Measurements from ENCODE around the gene ZFPM1. TPM values are rescaled to one million over a fixed set of nuclear protein-coding genes. Genes with fewer than 3 reads are reported as not detected.

Gene ZFPM1
- 6.8 TPM for total RNA-seq (ENCODE audit: unreplicated experiment)
- long read RNA-seq, partial matches to known transcripts = 0 of 1 reads
- long read RNA-seq, other reads (novel, unspliced or antisense) = 1 of 1 reads

GRCh38 chr16:88453217-88453531 is at the start of gene ZFPM1:
Gene ZFPM1 (plus strand): TSS chr16:88453280. CDS start chr16:88453639, 359 bp downstream.
- Mint-ChIP-seq H3K36me3 (ENCODE audit: low read depth, unreplicated experiment) (no peaks in the 10 kb centered on the region), H3K4me3 (ENCODE audit: unreplicated experiment) (peak within 1 kb of the TSS; percentile 87), H3K27ac (ENCODE audit: unreplicated experiment) (no peak within 1 kb of the TSS), H3K27me3 (ENCODE audit: unreplicated experiment) (peaks cover 5% of the 10 kb centered on the region), H3K9me3 (ENCODE audit: unreplicated experiment) (no peaks in the 10 kb centered on the region), H3K4me1 (ENCODE audit: unreplicated experiment) (peaks cover 7% of the 10 kb centered on the region)
- no peak for TF ChIP-seq CTCF (IDR thresholded peaks at IDR 0.05; ENCODE audit: unreplicated experiment)
- no peak for DNase-seq (ENCODE audit: low spot score)

- peaks cover 11% of the 10 kb centered on the region for H3K27me3 Mint-ChIP-seq (ENCODE audit: unreplicated experiment)
- no peak overlapping the region for H3K27ac Mint-ChIP-seq (ENCODE audit: unreplicated experiment)
- no peak overlapping the region for H3K4me3 Mint-ChIP-seq (ENCODE audit: unreplicated experiment)
- H3K9me3 Mint-ChIP-seq (ENCODE audit: unreplicated experiment) = no peaks in the 10 kb centered on the region
- DNase-seq (ENCODE audit: low spot score) = no peak
- H3K4me1 Mint-ChIP-seq (ENCODE audit: unreplicated experiment) = no peaks in the 10 kb centered on the region
- TF ChIP-seq CTCF (IDR thresholded peaks at IDR 0.05; ENCODE audit: unreplicated experiment) = no peak
- H3K36me3 Mint-ChIP-seq (ENCODE audit: low read depth, unreplicated experiment) = no peaks in the 10 kb centered on the region
Measured at GRCh38 chr16:88403794-88404581, 49.1 kb upstream of the ZFPM1 start.

- Mint-ChIP-seq H3K27me3 (ENCODE audit: unreplicated experiment) (peaks cover 9% of the 10 kb centered on the region), H3K9me3 (ENCODE audit: unreplicated experiment) (no peaks in the 10 kb centered on the region), H3K4me1 (ENCODE audit: unreplicated experiment) (no peaks in the 10 kb centered on the region), H3K27ac (ENCODE audit: unreplicated experiment) (no peak overlapping the region), H3K4me3 (ENCODE audit: unreplicated experiment) (no peak overlapping the region), H3K36me3 (ENCODE audit: low read depth, unreplicated experiment) (no peaks in the 10 kb centered on the region)
- no peak for TF ChIP-seq CTCF (IDR thresholded peaks at IDR 0.05; ENCODE audit: unreplicated experiment)
- DNase-seq (ENCODE audit: low spot score) = no peak
Measured at GRCh38 chr16:88404769-88405168, 48.3 kb upstream of the ZFPM1 start.

- Mint-ChIP-seq H3K27me3 (ENCODE audit: unreplicated experiment) (peaks cover 9% of the 10 kb centered on the region), H3K9me3 (ENCODE audit: unreplicated experiment) (no peaks in the 10 kb centered on the region), H3K36me3 (ENCODE audit: low read depth, unreplicated experiment) (no peaks in the 10 kb centered on the region), H3K4me3 (ENCODE audit: unreplicated experiment) (no peak overlapping the region), H3K27ac (ENCODE audit: unreplicated experiment) (no peak overlapping the region), H3K4me1 (ENCODE audit: unreplicated experiment) (no peaks in the 10 kb centered on the region)
- no peak for TF ChIP-seq CTCF (IDR thresholded peaks at IDR 0.05; ENCODE audit: unreplicated experiment)
- no peak for DNase-seq (ENCODE audit: low spot score)
Measured at GRCh38 chr16:88405216-88406060, 47.6 kb upstream of the ZFPM1 start.
